GM18505 (cell line): Measurements from ENCODE around the gene ATP8A2.

Experiments used
- ATAC-seq: cut with Tn5 transposase; IDR thresholded peaks from one replicate; pipeline ENCODE4 v1.9.1; 2021; ENCODE audit not compliant: unreplicated experiment
- POLR2A ChIP-seq: IDR thresholded peaks from 4 replicates; pipeline ENCODE4 v1.6.1; 2011; ENCODE audit warnings: borderline replicate concordance; ENCODE audit not compliant: insufficient read depth, insufficient read length; ENCODE audit errors: extremely low read depth

ATP8A2 gene

GRCh38 chr13:26022538-26023292, 650.9 kb downstream of the ATP8A2 start:
- no peak for ATAC-seq
- no peak for TF ChIP-seq POLR2A

- no peak for ATAC-seq
- no peak for TF ChIP-seq POLR2A
Observed at GRCh38 chr13:26024558-26024957, 652.8 kb downstream of the ATP8A2 start.

GRCh38 chr13:26025196-26025595, 653.4 kb downstream of the ATP8A2 start:
- ATAC-seq: no peak
- TF ChIP-seq POLR2A: no peak

DNA sequence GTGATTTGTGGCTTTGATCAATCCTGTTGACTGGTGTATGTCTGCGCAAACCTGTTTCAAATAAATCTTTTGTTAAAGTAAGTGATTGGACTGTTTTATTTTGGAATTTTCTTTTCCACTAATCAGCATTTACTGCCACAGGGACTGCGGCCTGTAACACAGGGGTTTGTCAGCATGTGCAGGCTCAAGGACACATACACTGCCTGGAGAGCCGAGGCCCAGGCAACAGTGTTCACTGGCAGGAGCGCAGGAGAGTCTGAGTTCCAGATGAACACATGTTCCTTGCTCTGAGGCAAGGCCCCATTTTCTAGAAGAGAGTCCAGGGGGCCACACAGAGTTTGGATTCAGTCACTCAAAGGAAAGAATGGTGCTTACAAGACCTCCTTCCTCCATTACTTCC, 654.0 kb downstream of the ATP8A2 start:
- no peak for ATAC-seq
- TF ChIP-seq POLR2A: no peak

DNA sequence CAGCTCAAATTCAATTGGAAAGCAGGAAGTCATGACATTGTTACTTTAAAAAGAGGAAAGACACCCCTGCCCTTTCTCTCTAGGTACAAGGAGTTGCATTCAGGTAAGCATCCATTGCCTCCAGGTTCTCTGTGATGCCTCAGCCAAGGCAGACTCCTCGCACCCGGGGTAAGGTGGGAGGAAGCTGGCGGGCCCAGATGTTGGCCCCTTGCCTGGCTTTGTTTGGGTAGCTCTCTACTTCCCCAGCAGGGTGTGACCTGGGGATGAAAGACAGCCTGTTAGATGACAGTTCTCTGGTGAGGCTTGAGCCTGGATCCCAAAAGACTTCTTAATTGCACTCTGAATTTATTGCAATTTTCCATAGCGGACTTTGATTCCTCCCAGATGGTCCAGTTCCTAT, 654.4 kb downstream of the ATP8A2 start:
- TF ChIP-seq POLR2A: no peak
- no peak for ATAC-seq

GRCh38 chr13:26029581-26030136, 657.9 kb downstream of the ATP8A2 start:
- ATAC-seq: no peak
- no peak for TF ChIP-seq POLR2A

DNA sequence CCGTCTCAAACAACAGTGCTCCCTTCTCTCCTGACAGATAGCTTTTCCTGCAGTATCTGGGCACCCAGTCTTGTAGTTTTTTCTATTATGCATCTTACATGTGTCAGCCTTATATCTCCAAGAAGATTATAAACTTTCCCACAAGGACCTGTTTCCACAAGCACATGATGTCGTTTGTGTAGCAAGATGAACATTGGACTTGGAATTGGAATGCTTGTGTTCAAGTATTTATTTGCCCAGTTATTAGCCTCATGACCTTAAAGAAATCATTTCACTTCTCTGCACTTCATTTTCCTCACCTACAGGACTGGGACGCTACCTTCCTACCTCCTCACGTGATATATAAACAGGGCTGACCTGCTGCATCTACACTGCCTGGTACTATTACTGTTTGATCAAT, 658.6 kb downstream of the ATP8A2 start:
- no peak for ATAC-seq
- no peak for TF ChIP-seq POLR2A

GRCh38 chr13:26034018-26034417, 662.2 kb downstream of the ATP8A2 start:
- TF ChIP-seq POLR2A: no peak
- no peak for ATAC-seq

DNA sequence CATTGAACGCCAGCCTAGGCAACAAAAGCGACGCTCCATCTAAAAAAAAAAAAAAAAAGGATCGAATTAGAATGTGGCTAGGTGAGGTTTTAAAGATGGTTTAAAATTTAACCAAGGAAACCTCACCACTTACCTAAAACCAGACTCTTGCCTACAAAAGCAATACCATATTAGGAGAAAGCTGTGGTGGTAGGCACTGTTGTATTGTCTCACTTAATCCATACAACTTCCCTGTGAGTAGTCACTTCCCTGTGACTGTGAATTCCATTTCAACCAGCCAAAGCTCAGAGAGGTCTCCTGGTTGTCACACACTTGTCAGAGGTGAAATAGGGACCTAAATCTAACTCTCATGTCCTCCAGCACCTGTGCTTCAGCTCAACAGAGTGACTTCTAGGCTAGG, 664.6 kb downstream of the ATP8A2 start:
- no peak for ATAC-seq
- TF ChIP-seq POLR2A: no peak

GRCh38 chr13:26037302-26037701, 665.5 kb downstream of the ATP8A2 start:
- ATAC-seq: no peak
- no peak for TF ChIP-seq POLR2A

DNA sequence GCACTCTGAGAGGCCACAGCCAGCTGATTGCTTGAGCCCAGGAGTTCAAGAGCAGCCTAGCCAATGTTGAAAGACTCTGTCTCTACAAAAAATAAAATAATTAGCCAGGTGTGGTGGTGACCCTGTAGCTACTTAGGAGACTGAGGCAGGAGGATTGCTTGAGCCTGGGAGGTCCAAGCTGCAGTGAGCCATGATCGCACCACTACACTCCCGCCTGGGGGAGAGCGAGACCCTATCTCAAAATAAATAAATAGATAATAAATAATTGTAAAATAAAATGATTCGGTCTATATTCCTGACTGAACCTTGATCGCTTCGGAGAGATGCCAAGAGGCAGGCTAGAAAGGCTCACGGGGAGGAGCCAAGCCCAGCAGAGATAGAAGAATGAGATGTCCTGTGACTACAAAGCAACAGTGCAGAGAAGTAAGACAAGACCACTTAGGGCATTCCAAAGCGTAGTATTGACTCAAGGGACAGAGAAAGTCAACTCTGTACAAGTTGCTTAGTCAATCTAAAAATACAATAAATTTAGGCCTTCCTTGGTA, 667.2 kb downstream of the ATP8A2 start:
- TF ChIP-seq POLR2A: no peak
- no peak for ATAC-seq

- no peak for TF ChIP-seq POLR2A
- ATAC-seq: no peak
Observed at GRCh38 chr13:26041444-26041843, 669.7 kb downstream of the ATP8A2 start.

DNA sequence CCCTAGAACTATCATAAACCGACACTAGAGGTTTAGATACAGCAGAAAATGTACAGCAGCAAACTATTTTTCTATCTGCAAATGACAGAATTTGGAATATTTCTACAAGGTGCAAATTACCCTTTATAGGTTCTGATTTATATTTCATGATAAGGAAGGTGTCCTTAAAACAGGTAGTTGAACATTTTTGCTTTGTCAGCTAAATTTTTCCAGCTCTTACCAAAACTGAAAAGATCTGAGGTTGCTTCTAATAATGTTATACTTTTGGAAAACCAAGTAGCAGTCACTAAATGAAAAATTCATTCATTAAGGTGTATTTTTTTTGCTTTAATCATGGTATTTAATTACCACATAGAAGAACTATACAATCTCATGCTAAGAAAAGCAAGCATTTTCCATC, 671.0 kb downstream of the ATP8A2 start:
- ATAC-seq: no peak
- TF ChIP-seq POLR2A: no peak

- TF ChIP-seq POLR2A: no peak
- ATAC-seq: no peak
Observed at GRCh38 chr13:26045142-26045541, 673.4 kb downstream of the ATP8A2 start.
